GM12874 (cell line): Measurements from ENCODE around the gene ARL5C.

Experiments used
- TF ChIP-seq, protein P1 (sequence below): IDR thresholded peaks from 2 replicates; pipeline ENCODE4 v1.5.1; 2011; ENCODE audit warnings: low read depth, mild to moderate bottlenecking, control low read depth, low read length, moderate library complexity; ENCODE audit not compliant: insufficient read depth

The ARL5C gene

DNA sequence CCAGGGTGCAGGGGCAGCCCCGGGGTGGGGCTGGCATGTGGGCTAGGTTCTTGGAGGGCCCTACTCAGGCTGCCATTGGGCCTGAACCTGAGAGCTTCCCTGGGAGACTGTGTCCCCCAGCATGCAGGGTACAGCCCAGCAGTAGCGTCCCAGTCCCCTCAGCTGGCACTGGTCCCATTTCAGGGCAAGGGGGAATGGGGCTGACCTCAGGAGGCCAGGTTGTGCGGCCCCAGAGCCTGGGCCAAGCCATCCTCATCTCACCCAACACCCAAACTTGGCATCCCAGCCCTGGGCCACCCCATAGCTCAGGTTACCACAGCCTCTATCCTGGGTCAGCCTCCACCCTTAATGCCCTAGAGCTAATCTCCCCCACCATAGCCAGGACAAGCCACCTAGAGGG is 20.8 kb downstream of the ARL5C start:
- TF ChIP-seq, protein P1, sequence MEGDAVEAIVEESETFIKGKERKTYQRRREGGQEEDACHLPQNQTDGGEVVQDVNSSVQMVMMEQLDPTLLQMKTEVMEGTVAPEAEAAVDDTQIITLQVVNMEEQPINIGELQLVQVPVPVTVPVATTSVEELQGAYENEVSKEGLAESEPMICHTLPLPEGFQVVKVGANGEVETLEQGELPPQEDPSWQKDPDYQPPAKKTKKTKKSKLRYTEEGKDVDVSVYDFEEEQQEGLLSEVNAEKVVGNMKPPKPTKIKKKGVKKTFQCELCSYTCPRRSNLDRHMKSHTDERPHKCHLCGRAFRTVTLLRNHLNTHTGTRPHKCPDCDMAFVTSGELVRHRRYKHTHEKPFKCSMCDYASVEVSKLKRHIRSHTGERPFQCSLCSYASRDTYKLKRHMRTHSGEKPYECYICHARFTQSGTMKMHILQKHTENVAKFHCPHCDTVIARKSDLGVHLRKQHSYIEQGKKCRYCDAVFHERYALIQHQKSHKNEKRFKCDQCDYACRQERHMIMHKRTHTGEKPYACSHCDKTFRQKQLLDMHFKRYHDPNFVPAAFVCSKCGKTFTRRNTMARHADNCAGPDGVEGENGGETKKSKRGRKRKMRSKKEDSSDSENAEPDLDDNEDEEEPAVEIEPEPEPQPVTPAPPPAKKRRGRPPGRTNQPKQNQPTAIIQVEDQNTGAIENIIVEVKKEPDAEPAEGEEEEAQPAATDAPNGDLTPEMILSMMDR = no peak

GRCh38 chr17:39144416-39144840 is 21.5 kb downstream of the ARL5C start:
- TF ChIP-seq, protein P1 = no peak

DNA sequence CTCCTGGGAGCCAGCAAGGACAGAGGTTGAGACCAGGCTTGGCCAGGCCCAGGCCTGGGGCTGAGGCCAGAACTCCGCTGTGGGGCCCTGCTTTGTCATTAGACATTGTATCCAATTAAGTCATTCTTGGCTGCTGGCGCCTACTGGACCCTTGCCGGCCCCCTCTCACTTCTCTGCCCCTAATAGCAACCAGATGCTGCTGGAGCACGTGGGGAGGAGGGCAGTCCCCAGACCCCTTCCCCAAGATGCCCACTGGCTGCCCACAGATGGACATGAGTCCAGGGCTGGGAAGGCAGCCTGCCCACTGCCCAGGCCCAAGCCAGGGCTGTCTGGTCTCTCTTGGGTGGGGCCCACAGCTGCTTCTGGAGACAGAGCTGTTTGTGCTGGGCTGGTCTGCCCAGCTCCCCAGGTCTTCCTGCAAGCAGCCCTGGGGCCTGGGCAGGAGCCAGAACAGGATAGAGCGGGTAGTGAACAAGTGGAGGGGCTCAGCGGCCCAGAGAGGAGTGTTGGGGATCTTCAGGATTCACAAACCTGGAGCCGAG is 22.3 kb downstream of the ARL5C start:
- TF ChIP-seq, protein P1 = no peak

DNA sequence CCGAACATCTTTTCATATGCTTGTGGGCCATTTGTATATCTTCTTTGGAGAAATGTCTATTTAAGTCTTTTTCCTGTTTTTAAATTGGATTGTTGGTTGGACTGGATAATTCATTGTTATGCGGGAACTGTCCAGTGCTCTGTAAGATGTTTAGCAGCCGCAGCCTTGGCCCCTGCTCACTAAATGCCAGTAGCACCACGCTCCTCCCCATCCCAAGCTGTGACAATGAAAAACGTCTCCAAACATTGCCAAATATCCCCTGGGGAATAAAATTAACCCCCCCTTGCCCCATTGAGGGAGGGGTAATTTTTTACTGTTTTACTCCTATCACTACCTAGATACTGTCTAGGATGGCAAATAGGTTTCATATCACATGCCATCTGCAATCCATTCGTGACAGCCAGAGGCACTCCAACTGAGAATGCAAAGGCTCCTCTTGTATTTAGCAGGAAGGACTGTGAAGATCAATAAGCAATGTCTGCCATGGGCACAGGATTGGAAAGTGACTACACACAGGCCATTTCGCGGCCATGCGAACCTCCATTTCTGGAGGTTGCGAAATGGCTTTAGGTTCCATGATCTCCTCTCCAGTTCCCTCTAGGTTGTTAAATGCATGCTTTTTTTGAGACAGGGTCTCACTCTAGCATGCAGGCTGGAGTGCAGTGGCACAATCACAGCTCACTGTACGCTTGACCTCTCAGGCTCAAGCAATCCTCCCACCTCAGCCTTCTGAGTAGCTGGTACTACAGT is 23.9 kb downstream of the ARL5C start:
- TF ChIP-seq, protein P1 = no peak

GRCh38 chr17:39141294-39141693 is 24.7 kb downstream of the ARL5C start:
- TF ChIP-seq, protein P1 = no peak

- TF ChIP-seq, protein P1 = no peak
Observed at GRCh38 chr17:39139561-39139960, 26.4 kb downstream of the ARL5C start.

GRCh38 chr17:39139161-39139511 is 26.8 kb downstream of the ARL5C start:
- TF ChIP-seq, protein P1 = no peak
